DMS53 treated with DMSO at 0.1 percent for 48 hours (cell line): ENCODE measurements around the gene PBLD.
"Not testable (repeated sequence)": the region's sequence is repeated elsewhere in the genome, so short reads cannot be mapped to it uniquely, and the experiment has no call there.

Source experiments
- DNase-seq: peaks from one replicate; lab custom pipeline; 2025; ENCODE audit not compliant: unreplicated experiment; lab: John Stamatoyannopoulos, UW

Gene PBLD

DNA sequence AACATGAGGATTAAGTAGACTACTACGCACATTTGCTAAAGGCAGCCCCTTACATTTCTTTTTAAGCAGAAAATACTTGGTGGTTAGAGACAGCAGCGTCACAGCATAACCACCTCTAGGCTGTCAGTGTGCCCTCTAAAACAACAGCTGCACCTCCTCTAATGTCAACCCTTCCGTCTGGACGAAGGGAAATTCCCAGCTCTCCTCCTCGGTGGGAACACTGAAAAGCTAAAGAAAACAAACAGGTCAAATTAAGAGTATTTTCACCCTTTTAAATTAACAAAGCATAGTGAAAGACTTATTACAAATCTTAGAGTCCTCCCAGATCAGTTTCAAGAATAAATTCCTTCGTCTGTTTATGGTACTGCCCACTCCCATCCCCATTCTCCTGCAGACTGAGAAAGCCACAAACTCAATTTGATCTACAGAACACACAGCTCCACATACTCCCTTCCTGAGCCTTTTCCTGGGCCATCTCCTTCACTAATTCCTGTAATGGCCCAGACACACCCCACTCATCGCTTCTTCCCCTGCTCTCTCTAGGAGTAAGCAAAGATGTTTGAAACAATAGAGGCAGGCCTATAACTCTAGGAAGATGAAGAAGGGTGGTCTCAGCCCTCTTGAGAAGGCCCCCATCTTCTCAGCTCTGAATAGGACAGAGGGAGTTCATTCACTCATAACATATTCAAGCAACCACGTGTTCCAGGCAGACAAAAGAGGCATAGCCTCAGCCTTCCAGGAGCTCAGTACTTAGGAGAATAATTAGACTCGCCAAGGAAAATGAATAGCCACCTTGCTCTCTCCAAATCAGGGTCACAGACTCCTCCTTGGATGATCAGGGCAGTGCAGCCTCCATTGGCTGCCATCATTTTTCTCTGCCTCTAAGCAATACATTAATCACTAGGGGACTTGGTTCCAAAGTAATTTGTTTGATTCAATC, 48.4 kb downstream of the PBLD start:
- no peak for DNase-seq

DNA sequence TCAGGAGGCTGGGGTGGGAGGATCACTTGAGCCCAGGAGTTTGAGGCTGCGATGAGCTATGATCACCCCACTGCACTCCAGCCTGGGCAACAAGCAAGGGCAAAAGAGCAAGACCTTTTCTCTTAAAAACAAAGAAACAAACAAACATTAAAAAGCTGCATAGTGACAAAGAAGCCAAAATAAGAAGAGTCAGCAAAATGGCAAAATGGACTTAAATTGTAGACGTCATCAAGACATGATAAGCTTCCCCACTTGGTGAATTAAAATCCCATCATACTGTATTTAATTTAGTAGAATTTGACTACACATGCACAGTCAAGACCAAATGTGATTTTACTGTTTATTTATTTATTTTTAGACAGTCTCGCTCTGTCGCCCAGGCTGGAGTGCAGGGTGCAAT, 52.0 kb downstream of the PBLD start:
- DNase-seq: no peak

GRCh38 chr10:68278906-68279753, 53.6 kb downstream of the PBLD start:
- not testable (repeated sequence) for DNase-seq

GRCh38 chr10:68277814-68278213, 54.9 kb downstream of the PBLD start:
- DNase-seq: not testable (repeated sequence)

DNA sequence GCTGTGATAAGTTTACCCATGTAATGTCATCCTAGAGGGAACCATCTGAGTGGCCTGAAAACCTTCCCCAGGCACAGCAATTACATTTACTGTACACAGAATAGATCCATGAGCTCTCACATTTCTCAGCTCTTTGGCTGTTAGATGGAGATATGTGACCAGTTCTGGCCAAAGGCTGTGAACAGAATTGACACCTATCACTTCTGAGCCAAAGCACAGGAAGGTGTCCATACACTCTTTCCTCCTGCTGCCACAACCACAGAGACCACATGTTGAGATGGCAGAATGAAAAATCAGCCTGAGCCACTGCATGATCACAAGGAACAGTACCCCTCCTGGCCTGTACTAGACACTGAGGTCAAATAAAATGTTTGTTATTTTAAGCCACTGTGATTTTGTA, 56.5 kb downstream of the PBLD start:
- no peak for DNase-seq

DNA sequence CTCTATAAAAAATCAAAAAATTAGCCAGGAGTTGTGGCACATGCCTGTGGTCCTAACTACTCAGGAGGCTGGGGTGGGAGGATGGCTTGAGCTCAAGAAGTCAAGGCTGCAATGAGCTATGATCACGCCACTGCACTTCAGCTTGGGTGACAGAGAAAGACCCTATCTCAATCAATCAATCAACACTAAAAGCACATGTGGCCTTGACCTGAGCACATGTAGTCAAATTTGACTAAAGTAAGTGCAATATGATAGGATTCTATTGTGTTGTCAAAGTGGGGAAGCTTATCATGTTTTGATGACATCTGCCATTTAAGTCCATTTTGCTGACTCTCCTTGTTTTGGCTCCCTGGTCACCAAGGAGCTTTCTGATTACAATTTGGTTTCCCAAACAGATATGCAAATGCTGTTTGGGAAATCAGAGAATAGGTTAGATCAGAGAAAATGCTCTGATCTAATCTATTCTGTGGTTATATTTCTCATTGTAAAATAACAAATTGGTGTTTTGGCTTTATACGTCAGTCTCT, 57.1 kb downstream of the PBLD start:
- DNase-seq: no peak

DNA sequence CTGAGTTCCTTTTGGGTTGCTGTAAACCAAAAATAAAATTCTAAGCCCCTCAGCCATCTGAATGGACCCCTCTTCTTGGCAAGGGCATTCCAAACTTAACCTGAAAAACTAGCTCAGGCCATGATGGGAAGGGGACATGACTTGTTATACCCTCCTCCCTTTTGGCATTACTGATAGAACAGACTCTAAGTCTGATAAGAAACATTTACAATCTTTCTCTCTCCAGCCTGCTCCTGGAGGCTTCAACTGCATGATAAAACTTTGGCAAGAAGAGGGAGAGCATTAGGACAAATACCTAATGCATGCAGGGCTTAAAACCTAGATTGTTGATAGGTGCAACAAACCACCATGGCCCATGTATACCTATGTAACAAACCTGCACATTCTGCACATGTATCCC, 59.9 kb downstream of the PBLD start:
- no peak for DNase-seq

DNA sequence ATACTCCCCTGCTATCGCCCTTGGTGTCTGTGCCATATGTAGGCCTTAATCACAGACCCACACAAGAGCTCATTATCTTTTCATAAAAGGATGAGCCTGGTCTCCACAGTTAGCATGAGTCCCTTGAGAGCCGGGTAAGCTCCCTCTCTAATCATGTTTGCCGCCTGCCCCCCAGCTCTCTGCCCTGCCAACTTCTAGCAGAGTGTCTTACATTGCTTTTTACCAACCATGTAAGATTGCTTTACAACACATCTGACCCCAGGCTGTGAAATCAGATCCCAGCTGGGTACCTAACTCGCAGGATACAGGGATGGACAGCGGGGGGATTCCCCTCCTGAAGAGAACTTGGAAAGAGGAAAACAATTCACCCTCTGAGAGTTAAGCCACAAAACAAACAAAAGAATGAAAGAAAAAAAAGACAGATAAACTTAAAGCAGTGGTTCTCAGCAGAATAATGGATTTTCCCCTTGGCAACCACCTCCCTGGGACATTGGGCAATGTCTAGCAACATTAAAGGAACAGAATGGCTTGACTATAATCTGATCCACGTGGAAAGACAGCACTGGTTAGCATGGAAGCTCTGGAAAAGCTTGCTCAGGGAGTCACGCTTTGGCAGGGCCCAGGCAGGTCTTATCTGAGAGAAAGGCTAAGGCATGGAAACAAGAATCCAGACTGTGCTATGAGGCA, 61.4 kb downstream of the PBLD start:
- DNase-seq: no peak

DNA sequence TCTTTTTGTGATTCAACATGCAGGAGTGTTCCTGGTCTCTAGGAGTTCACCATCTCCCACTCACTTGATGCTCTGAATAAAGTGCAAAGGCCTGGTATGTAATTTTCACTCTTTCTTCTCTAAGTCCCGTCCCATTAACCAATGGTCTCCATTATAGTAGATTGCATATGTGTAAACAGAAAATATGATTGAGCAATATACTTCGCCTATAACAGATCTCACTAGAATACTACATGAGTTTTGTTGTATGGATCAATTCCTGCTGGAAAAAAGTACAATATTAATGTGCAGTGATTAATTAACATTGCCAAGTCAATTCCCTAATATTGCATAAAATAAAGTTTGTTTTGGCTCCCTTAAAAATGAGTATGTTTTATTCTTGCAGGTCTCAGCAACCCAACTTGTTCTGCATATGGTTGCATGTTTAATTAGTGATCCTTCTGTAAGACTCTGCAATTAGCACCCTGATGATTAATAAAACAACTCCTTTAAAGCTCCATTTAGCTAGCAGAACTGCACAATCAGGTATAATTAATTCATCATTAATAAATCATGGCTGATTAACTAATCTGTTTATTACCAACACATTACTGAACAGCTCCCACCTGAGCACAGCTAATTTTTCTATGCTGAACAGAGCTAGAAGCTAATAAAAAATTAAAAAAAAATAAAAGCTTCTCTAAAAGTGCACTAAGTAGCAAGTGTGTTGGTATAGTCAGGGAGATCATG, 63.0 kb downstream of the PBLD start:
- no peak for DNase-seq

- DNase-seq: no peak
Observed at GRCh38 chr10:68261132-68261856, 71.4 kb downstream of the PBLD start.

GRCh38 chr10:68253346-68253745, 79.4 kb downstream of the PBLD start:
- DNase-seq: no peak

- DNase-seq: no peak
Observed at GRCh38 chr10:68251625-68252495, 80.9 kb downstream of the PBLD start.

GRCh38 chr10:68251151-68251550, 81.6 kb downstream of the PBLD start:
- DNase-seq: no peak

GRCh38 chr10:68249297-68249696, 83.4 kb downstream of the PBLD start:
- no peak for DNase-seq

DNA sequence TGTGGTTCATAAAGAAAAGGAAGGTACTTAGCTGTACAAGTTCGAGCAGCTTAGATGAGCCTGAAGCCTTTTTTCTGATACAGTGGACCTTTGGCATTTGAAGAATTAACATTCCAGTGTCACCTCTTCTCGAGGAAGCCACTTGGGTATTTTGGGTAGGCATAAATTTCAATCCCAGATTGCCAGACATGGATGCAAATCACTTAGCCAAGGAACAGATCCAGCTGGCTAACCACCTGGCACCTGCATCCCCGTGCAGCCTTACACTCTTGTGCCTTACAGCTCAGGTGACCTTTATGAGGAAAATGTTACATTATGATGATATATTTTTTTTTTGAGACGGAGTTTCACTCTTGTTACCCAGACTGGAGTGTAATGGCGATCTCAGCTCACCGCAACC, 84.8 kb downstream of the PBLD start:
- DNase-seq: no peak

DNA sequence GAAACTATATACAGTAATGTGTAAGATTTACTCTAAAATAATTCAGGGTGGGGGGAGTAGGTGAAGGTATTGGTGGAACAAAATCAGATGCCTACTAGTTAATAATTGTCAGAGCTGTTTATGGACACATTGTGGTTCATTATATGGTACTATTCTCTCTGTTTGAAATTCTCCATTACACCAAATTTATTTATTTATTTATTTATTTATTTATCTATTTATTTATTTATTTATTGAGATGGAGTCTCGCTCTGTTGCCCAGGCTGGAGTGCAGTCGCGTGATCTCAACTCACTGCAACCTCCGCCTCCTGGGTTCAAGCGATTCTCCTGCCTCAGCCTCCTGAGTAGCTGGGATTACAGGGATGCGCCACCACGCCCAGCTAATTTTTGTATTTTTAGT, 86.3 kb downstream of the PBLD start:
- not testable (repeated sequence) for DNase-seq

DNA sequence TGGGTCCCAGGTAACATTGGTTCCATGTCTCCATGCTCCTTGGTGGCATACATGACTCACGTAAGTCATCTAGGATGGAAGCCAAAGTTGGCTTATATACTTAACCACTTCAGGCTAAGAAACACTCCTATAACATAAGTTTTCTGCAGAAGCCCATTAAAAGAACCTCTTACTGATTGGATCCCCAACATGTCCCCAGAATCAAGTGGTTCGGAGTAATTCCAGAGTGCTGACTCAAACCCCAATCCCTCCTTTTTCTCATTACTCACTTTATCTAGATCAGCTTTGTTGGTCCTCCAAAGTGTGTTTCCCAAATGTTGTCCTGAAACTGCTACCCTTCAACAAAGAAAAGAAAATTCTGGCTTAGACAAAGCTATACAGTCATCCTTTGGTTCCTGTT, 90.7 kb downstream of the PBLD start:
- DNase-seq: no peak

DNA sequence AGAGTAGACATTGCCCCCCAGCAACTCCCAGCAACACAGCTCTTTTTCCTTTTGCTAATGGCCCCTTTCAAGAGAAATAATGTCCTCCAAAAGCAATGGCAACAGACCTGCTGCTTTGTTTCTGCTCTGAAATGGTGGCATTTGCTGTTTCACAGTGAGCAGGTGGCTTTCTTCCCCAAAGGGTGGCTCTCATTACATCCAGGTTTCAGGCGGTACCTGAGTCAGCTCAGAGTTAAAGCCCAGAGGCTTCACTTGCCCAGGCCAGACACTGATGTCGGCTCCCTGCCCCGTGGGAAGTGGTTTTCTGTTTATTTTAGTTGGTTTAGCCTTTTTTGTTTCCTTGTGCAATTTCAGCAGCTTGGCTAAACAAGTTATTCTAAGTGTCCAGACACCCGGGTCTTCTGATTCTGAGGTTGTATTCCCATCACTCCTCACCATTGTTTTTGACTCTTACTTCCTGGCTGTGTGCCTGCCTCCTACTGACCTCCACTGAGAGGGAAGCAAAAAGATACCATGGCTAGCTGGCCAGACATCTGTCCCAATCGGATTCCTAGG, 93.1 kb downstream of the PBLD start:
- no peak for DNase-seq

GRCh38 chr10:68239069-68239468, 93.7 kb downstream of the PBLD start:
- no peak for DNase-seq
